ENCODE data around the gene LCP1.

LCP1 gene

DNA sequence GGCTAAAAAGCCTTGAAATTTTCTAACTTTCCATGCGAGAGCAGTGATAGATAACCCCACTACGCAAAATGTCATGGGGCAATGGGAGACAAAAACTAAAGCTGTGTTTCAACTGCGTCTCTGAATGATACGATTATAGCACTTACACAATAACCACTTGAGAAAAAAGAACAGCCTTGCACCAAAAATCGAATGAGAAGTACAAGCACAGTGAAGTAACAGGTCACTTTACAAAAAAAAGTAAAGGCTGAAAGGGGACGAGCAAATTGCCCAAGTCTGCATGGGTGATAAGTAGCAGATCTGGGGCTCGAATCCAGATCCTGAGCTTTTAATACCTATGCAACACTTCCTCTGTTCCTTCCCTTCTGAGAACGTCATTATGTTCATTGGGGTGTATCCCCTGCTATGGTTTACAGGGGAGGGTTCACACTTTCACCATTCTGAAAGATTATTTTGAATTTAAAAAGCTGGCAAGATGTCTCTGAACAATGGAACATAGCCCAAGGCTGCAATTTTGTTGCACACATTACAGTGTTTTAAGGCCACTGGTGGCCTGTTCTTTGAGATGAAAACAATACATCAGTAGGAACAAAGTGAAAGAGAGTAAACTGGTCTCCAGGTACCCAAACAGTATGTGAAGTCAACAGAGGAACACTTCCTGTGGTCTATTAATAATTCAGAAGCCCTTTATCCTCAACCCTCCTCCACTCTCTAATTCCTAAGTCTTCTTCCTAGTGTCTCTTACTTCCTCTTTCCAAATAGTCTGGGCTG is 80.3 kb downstream of the LCP1 start:
- TF ChIP-seq Cebpa-rat (IDR thresholded peaks at IDR 0.05): 0 out of 22 replicates have a peak, but pooled peaks of 1 of the 11 experiments have one; percentile 10
- Histone ChIP-seq H4K20me1 (no peaks in the 10 kb centered on the region), H3K9ac (peak overlapping the region in 2 of 11 experiments; percentile 3 to 20; a peak in 1 of 22 replicates), H3K27ac (peak overlapping the region in 9 of 11 experiments; percentile 22 to 73 (median 55); a peak in 16 of 22 replicates), H3K36me3 (no peaks in the 10 kb centered on the region), H3K27me3 (no peaks in the 10 kb centered on the region), H3K4me3 (peak overlapping the region in 1 of 10 experiments; percentile 5; a peak in 1 of 20 replicates), H3K4me1 (peaks cover 24 to 43% (median 36%) of the 10 kb centered on the region in 10 experiments), H3K9me3 (replicated peaks in 1 of 11) (no peaks in the 10 kb centered on the region; a peak in 1 of 22 replicates), H3K4me2 (peak overlapping the region; percentile 62 to 87 (median 74))

DNA sequence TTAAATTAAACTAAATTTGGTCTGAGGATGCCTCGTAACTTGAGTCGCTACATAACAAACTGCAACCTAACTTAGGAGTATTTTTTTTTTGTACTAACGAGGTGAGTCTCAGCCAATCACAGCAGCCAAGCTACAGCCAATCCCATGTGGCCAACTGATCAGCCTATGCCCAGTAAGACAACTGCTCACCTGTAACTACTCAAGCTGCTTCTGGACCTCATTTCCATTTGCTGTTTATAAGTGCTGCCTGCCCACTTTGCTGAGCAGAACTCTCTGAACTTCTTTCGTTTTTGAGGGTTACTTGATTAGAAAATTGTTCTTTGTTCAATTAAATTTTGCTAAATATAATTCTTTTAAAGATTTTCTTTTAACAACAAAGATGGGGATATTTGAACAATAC is 81.0 kb downstream of the LCP1 start:
- Histone ChIP-seq H3K27ac (peak overlapping the region in 10 of 11 experiments; percentile 37 to 73 (median 56); a peak in 15 of 22 replicates), H4K20me1 (no peaks in the 10 kb centered on the region), H3K9ac (no peak overlapping the region; a peak in 1 of 22 replicates), H3K9me3 (replicated peaks in 1 of 11) (no peaks in the 10 kb centered on the region; a peak in 1 of 22 replicates), H3K4me3 (no peak overlapping the region), H3K4me1 (peaks cover 23 to 36% (median 31%) of the 10 kb centered on the region in 10 experiments), H3K27me3 (no peaks in the 10 kb centered on the region), H3K36me3 (no peaks in the 10 kb centered on the region), H3K4me2 (peak overlapping the region; percentile 62 to 87 (median 74); a peak in 21 of 22 replicates)
- no peak for TF ChIP-seq Cebpa-rat (IDR thresholded peaks at IDR 0.05)

DNA sequence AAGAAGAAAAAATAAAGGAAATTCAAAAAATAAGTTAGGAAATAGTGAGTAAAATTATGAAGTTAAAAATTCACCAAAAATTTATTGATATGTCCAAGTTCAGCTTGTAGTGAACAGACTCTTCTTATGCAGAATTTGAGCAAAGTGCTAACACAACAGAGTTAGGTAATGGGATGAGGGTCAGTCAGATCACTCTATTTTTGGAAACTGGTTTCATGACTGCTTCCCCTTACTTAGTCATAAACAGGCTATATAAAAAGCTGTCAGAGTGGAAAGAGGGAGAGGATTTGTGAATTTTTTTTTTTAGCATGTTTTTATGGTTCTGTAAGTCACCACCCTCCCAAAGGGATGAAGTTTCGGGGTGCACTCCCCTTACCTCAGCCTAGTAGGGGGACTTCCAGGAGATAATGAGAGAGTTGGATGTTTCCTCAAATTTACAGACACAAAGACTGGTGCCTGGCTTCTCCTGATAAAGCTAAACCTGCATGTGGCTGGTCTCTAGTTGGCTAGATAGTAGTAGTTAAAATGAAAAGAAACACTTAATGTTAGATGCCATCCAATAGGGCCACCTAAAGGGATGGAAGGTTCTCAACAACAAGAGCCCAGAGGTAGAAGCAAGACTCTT is 81.7 kb downstream of the LCP1 start:
- Histone ChIP-seq H4K20me1 (no peaks in the 10 kb centered on the region), H3K4me3 (no peak overlapping the region), H3K9me3 (replicated peaks in 1 of 11) (no peaks in the 10 kb centered on the region; a peak in 1 of 22 replicates), H3K36me3 (no peaks in the 10 kb centered on the region), H3K9ac (peak overlapping the region in 2 of 11 experiments; percentile 57; a peak in 4 of 22 replicates), H3K4me2 (peak overlapping the region; percentile 62 to 87 (median 74)), H3K27me3 (no peaks in the 10 kb centered on the region), H3K27ac (peak overlapping the region in 10 of 11 experiments; percentile 37 to 73 (median 56); a peak in 19 of 22 replicates), H3K4me1 (peaks cover 23 to 36% (median 31%) of the 10 kb centered on the region in 10 experiments)
- no peak for TF ChIP-seq Cebpa-rat (IDR thresholded peaks at IDR 0.05)

DNA sequence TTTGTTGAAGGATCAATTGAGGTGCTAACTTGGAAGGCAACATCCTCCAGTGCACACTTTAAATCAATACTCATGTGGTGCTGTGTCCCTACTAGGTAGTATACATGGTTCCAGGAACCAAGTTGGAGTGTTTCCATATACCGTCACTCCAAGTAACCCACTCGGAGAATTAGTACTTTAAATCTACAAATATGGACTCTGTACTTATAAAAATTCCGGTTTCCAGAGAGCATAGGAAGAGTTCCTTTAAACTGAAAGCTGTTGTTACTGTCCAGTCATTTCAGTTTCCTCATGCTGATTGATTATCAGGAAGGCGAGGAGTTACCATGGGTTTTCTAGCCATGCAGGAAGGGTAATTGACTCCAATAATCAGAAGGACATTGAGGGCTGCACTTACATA is 84.3 kb downstream of the LCP1 start:
- no peak overlapping the region for H3K9ac ChIP-seq

DNA sequence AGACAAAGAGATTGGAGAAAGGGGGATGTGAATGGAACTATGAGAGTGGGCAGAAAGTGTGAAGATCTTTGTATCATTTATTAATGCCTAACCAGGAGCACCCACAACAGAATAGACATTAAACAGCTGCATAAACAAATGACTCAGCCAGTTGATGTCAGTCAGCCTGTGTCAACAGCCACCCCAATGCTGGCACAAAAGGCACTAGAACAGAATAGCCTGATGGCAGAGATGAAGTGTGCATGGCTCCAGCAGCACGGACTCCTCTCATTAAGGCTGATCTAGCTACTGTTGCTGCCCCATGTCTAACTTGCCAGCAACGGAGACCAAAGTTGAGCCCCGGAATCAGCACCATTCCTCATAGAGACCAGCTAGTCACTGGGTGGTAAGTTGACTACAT is 85.0 kb downstream of the LCP1 start:
- Histone ChIP-seq H3K9ac (no peak overlapping the region), H3K27me3 (no peaks in the 10 kb centered on the region), H4K20me1 (no peaks in the 10 kb centered on the region), H3K4me1 (peaks cover 20 to 29% (median 25%) of the 10 kb centered on the region in 10 experiments), H3K36me3 (no peaks in the 10 kb centered on the region), H3K4me2 (no peak overlapping the region), H3K9me3 (replicated peaks in 1 of 11) (no peaks in the 10 kb centered on the region), H3K4me3 (no peak overlapping the region), H3K27ac (no peak overlapping the region)
- no peak for TF ChIP-seq Cebpa-rat (IDR thresholded peaks at IDR 0.05)

More for the DNA sequence above, 84.3 kb downstream of the LCP1 start:
- Histone ChIP-seq H3K27ac (no peak overlapping the region), H3K4me1 (peaks cover 23 to 35% (median 31%) of the 10 kb centered on the region in 10 experiments), H3K36me3 (no peaks in the 10 kb centered on the region), H3K9me3 (replicated peaks in 1 of 11) (no peaks in the 10 kb centered on the region), H3K4me2 (no peak overlapping the region), H3K4me3 (no peak overlapping the region), H3K27me3 (no peaks in the 10 kb centered on the region), H4K20me1 (no peaks in the 10 kb centered on the region)
- TF ChIP-seq Cebpa-rat (IDR thresholded peaks at IDR 0.05): no peak

DNA sequence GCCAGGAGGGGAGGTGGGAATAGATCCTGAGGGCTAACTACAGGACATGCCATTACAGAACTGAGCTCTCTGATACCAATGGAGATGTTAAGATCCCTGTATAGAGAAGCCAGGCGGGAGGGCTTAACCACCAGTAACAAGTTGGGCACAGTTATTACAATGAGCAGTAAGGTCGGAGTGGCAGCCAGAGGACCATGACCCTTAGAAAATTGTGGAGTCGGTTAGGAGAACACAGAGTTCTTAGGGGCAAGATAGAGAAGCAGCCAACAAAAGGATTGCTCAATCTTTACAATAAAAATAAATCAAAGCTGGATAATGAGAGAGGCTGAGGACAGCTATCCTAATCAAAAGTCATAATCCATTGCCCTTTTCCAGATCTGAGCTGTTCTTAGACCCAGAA is 87.5 kb downstream of the LCP1 start:
- Histone ChIP-seq H3K27ac (no peak overlapping the region), H4K20me1 (no peaks in the 10 kb centered on the region), H3K9ac (no peak overlapping the region), H3K27me3 (no peaks in the 10 kb centered on the region), H3K4me3 (no peak overlapping the region), H3K4me2 (no peak overlapping the region), H3K9me3 (replicated peaks in 1 of 11) (no peaks in the 10 kb centered on the region), H3K4me1 (peaks cover 0 to 4% (median 0%) of the 10 kb centered on the region in 10 experiments; a peak in 5 of 20 replicates), H3K36me3 (no peaks in the 10 kb centered on the region)
- no peak; a peak in 1 of 22 replicates for TF ChIP-seq Cebpa-rat (IDR thresholded peaks at IDR 0.05)

DNA sequence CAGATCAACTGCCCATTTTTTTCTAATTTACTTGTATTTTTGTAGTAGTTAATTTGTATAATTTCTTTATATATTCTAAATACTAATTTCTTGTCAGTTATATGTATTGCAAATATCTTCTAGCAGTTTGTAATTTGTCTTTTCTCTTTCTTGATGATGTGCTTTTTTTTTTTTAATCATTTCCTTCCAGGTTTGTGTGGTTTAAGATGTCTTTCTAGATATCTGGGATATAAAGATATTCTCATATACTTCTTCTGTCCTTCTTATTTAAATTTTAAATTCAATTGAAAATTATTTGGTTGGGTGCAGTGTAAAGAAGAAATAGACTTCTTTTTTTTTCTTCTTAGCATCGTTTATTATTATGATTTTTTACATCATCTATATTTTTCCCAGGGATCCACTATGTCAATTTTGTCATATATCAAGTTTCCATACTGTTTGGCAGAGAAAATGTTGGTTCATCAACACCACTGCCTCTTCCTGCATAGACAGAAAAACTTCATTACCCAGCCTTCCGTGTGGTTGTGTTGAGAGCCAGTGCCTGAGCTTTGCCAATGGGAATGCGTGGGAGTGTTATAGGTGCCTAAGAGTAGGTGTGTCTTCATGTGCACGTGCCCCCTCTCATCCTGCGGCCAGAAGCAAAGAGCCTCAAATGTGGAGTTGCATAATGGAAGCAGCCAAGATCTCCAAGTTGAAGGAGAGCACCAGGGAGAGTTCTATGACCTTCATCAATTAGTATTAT is 93.0 kb downstream of the LCP1 start:
- H3K4me1 ChIP-seq: peaks cover 0 to 8% (median 0%) of the 10 kb centered on the region in 10 experiments; a peak in 1 of 20 replicates
- H3K4me2 ChIP-seq: no peak overlapping the region
- no peak overlapping the region for H3K4me3 ChIP-seq
- no peaks in the 10 kb centered on the region for H3K27me3 ChIP-seq
- no peaks in the 10 kb centered on the region for H4K20me1 ChIP-seq
- no peaks in the 10 kb centered on the region for H3K36me3 ChIP-seq
- TF ChIP-seq Cebpa-rat (IDR thresholded peaks at IDR 0.05): no peak
- H3K9ac ChIP-seq: no peak overlapping the region
- H3K9me3 ChIP-seq (replicated peaks in 1 of 11): peaks cover 0 to 17% (median 8%) of the 10 kb centered on the region in 11 experiments; a peak in 8 of 22 replicates
- H3K27ac ChIP-seq: no peak overlapping the region

DNA sequence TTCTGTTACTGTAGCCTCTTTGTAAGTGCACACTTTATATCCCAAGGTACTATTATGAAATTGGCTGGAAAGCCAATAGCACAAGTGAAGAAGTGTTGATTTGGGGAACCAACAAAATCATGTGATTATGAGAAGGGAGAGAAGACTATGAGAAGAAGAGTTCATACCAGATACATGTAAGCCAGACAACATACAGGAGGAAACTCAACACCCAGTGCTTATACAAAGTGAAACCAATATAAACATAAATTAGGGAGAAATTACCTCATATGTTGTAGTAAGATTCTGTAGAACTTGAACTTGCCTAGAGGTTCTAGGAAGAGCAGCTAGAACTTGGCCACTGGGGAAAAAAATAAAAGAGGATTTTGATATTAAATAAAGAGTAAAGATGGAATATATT is 94.5 kb downstream of the LCP1 start:
- Histone ChIP-seq H3K27ac (no peak overlapping the region), H4K20me1 (no peaks in the 10 kb centered on the region), H3K4me1 (peaks cover 0 to 18% (median 0%) of the 10 kb centered on the region in 10 experiments; a peak in 3 of 20 replicates), H3K4me2 (peak overlapping the region in 2 of 11 experiments; percentile 6; a peak in 2 of 22 replicates), H3K9ac (no peak overlapping the region), H3K27me3 (no peaks in the 10 kb centered on the region), H3K9me3 (replicated peaks in 1 of 11) (peaks cover 0 to 17% (median 8%) of the 10 kb centered on the region in 11 experiments; a peak in 8 of 22 replicates), H3K36me3 (no peaks in the 10 kb centered on the region), H3K4me3 (no peak overlapping the region)
- no peak for TF ChIP-seq Cebpa-rat (IDR thresholded peaks at IDR 0.05)

Measured in BLaER1 treated with 17β-estradiol and CSF1 and Interleukin-3, amounts not matched to agents 10 nM and 100 nM (cell line).